ENCODE results near the gene PLXNA1.

The PLXNA1 gene

GRCh38 chr3:126968391-126969390 lies 14.2 kb upstream of the PLXNA1 start:
- no peak for DNase-seq

GRCh38 chr3:126969586-126969985 lies 13.3 kb upstream of the PLXNA1 start:
- DNase-seq: no peak

GRCh38 chr3:126970101-126970500 lies 12.8 kb upstream of the PLXNA1 start:
- no peak for DNase-seq

GRCh38 chr3:126970921-126971320 lies 12.0 kb upstream of the PLXNA1 start:
- DNase-seq: no peak

GRCh38 chr3:126971891-126972351 lies 11.0 kb upstream of the PLXNA1 start:
- DNase-seq: no peak

- no peak for DNase-seq
Measured at GRCh38 chr3:126972866-126973265, 10.0 kb upstream of the PLXNA1 start.

- DNase-seq: no peak
Measured at GRCh38 chr3:126973814-126974213, 9.1 kb upstream of the PLXNA1 start.

GRCh38 chr3:126974756-126975155 lies 8.2 kb upstream of the PLXNA1 start:
- DNase-seq: no peak

GRCh38 chr3:126976906-126977305 lies 6.0 kb upstream of the PLXNA1 start:
- DNase-seq: no peak

GRCh38 chr3:126977821-126978220 lies 5.1 kb upstream of the PLXNA1 start:
- DNase-seq: no peak

- no peak for DNase-seq
Measured at GRCh38 chr3:126978291-126978690, 4.6 kb upstream of the PLXNA1 start.

GRCh38 chr3:126979046-126979628 lies 3.8 kb upstream of the PLXNA1 start:
- DNase-seq: no peak

- DNase-seq: no peak
Measured at GRCh38 chr3:126980266-126980811, 2.6 kb upstream of the PLXNA1 start.

- no peak for DNase-seq
Measured at GRCh38 chr3:126982126-126982470, 817 bp upstream of the PLXNA1 start.

GRCh38 chr3:126983276-126983652 lies 349 bp downstream of the PLXNA1 start:
- DNase-seq: no peak

- DNase-seq: no peak
Measured at GRCh38 chr3:126983653-126984390, 907 bp downstream of the PLXNA1 start.

GRCh38 chr3:126984391-126985131 lies 1.6 kb downstream of the PLXNA1 start:
- no peak for DNase-seq

- no peak for DNase-seq
Measured at GRCh38 chr3:126985132-126985985, 2.4 kb downstream of the PLXNA1 start.

- no peak for DNase-seq
Measured at GRCh38 chr3:126986001-126986400, 3.1 kb downstream of the PLXNA1 start.

- no peak for DNase-seq
Measured at GRCh38 chr3:126987129-126987528, 4.2 kb downstream of the PLXNA1 start.

GRCh38 chr3:126987596-126987995 lies 4.7 kb downstream of the PLXNA1 start:
- no peak for DNase-seq
